PC-3 (cell line): ENCODE results near the gene BCAS1. TPM values are rescaled to one million over a fixed set of nuclear protein-coding genes. Genes with fewer than 3 reads are reported as not detected.

Source experiments
- ATAC-seq: fragments of 200-7000 bp; cut with Tn5 transposase; 2 replicates; pipeline ENCODE4 v1.9.1; 2020; ENCODE audit warnings: mild to moderate bottlenecking, moderate library complexity
- BruUV-seq: library from RNA; stranded (reverse); fragments of 400-500 nt; replicated peaks from 2 replicates; lab custom pipeline; 2021; lab: Mats Ljungman, UMichigan
- CTCF ChIA-PET: fragments of 300-600 bp; sonication (Branson Sonifier 250); formaldehyde crosslinking; loops from one replicate; lab custom pipeline; 2022; ENCODE audit warnings: antibody characterized with exemption; lab: Charles Lee
- POLR2A ChIA-PET: fragments of 300-600 bp; sonication (Branson Sonifier 250); formaldehyde crosslinking; loops from one replicate; lab custom pipeline; 2022; ENCODE audit warnings: antibody characterized with exemption; ENCODE audit not compliant: unreplicated experiment; lab: Charles Lee
- DNase-seq: peaks from one replicate; pipeline ENCODE4 v3.0.0-alpha.2; 2015
- H2AFZ ChIP-seq: fragments of 300-600 bp; sonication (generic); 2 replicates; pipeline ENCODE4 v1.6.0; 2016; ENCODE audit warnings: antibody characterized with exemption, low read length
- H3F3A ChIP-seq: fragments of 300-600 bp; sonication (generic); one replicate; pipeline ENCODE4 v1.6.0; 2017; ENCODE audit warnings: antibody characterized with exemption, low read length, control low read depth, mild to moderate bottlenecking; ENCODE audit not compliant: unreplicated experiment
- H3K27ac ChIP-seq: fragments of 300-600 bp; sonication (generic); 2 replicates; pipeline ENCODE4 v1.5.1; 2016; ENCODE audit warnings: mild to moderate bottlenecking, low read length
- H3K27me3 ChIP-seq: fragments of 300-600 bp; sonication (generic); 2 replicates; pipeline ENCODE4 v1.6.1; 2016; ENCODE audit warnings: low read length, mixed read lengths
- H3K36me3 ChIP-seq: fragments of 300-600 bp; sonication (generic); 2 replicates; pipeline ENCODE4 v1.6.1; 2016; ENCODE audit warnings: low read depth, mixed run types, low read length, mixed read lengths
- H3K4me1 ChIP-seq: fragments of 300-600 bp; sonication (generic); 2 replicates; pipeline ENCODE4 v1.5.1; 2016; ENCODE audit warnings: low read length; ENCODE audit not compliant: insufficient read depth
- H3K4me2 ChIP-seq: fragments of 300-600 bp; sonication (generic); 2 replicates; pipeline ENCODE4 v1.6.0; 2016; ENCODE audit warnings: low read length
- H3K4me3 ChIP-seq: fragments of 300-600 bp; sonication (generic); 2 replicates; pipeline ENCODE4 v1.5.1; 2016; ENCODE audit warnings: mild to moderate bottlenecking, low read length, mixed read lengths
- H3K79me2 ChIP-seq: fragments of 300-600 bp; sonication (generic); 2 replicates; pipeline ENCODE4 v1.6.1; 2017; ENCODE audit warnings: low read length, mixed read lengths
- H3K9ac ChIP-seq: fragments of 300-600 bp; sonication (generic); 2 replicates; pipeline ENCODE4 v1.6.0; 2016; ENCODE audit warnings: mild to moderate bottlenecking, low read length
- H3K9me2 ChIP-seq: fragments of 300-600 bp; sonication (generic); replicated peaks from 2 replicates; pipeline ENCODE4 v1.6.1; 2016; ENCODE audit warnings: mixed run types, low read length, mixed read lengths
- H3K9me3 ChIP-seq: fragments of 300-600 bp; sonication (generic); 2 replicates; pipeline ENCODE4 v1.6.1; 2016; ENCODE audit warnings: low read length, mixed read lengths
- H4K20me1 ChIP-seq: fragments of 300-600 bp; sonication (generic); 2 replicates; pipeline ENCODE4 v1.6.1; 2016; ENCODE audit warnings: low read length, mixed read lengths
- EZH2 ChIP-seq: fragments of 300-600 bp; sonication (generic); IDR thresholded peaks from one replicate; pipeline ENCODE4 v1.6.1; 2017; ENCODE audit warnings: antibody characterized with exemption, mild to moderate bottlenecking, low read length; ENCODE audit not compliant: unreplicated experiment
- EZH2phosphoT487 ChIP-seq: fragments of 300-600 bp; sonication (generic); IDR thresholded peaks from 2 replicates; pipeline ENCODE4 v1.6.1; 2018; ENCODE audit warnings: mild to moderate bottlenecking, antibody characterized with exemption, low read length, borderline replicate concordance
- intact Hi-C: fragments of 100-400 bp; cut with micrococcal nuclease; formaldehyde crosslinking; loops from 2 replicates; pipeline ENCODE4 v1.9.0; 2023
- total RNA-seq: library from RNA; depleted of rRNA; stranded (reverse); fragments of >200 nt; gene quantifications from 2 replicates; pipeline ENCODE4 v1.2.3, GENCODE V29; 2014
- TF ChIP-seq, protein P1 (sequence below): fragments of 300-600 bp; sonication (generic); conservative IDR thresholded peaks from 2 replicates; pipeline ENCODE4 v1.5.1; 2017; ENCODE audit warnings: antibody characterized with exemption, low read depth, mild to moderate bottlenecking, low read length

The BCAS1 gene
- total RNA-seq, 1 experiment from 2014 or later = 0.18 TPM

DNA sequence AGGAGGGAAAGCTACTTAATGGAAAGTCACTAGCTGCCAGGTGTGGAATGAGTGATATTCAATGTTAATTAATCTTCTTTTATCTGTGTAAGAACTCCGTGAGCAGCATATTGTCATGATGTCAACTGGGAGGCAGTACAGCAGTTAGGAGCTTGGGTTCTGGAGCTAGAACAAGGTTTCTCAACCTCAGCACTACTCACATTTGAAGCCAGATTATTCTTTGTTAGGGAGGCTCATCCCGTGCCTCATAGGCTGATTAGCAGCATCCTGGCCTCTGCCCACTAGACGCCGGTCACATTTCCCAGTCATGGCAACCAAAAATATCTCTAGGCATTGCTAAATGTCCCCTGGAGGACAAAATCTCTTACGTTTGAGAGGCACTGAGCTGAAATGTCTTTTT lies 41.2 kb downstream of the BCAS1 start:
- TF ChIP-seq EZH2 = no peak
- no peak for TF ChIP-seq EZH2phosphoT487
- TF ChIP-seq, protein P1, sequence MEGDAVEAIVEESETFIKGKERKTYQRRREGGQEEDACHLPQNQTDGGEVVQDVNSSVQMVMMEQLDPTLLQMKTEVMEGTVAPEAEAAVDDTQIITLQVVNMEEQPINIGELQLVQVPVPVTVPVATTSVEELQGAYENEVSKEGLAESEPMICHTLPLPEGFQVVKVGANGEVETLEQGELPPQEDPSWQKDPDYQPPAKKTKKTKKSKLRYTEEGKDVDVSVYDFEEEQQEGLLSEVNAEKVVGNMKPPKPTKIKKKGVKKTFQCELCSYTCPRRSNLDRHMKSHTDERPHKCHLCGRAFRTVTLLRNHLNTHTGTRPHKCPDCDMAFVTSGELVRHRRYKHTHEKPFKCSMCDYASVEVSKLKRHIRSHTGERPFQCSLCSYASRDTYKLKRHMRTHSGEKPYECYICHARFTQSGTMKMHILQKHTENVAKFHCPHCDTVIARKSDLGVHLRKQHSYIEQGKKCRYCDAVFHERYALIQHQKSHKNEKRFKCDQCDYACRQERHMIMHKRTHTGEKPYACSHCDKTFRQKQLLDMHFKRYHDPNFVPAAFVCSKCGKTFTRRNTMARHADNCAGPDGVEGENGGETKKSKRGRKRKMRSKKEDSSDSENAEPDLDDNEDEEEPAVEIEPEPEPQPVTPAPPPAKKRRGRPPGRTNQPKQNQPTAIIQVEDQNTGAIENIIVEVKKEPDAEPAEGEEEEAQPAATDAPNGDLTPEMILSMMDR = no peak
- H3K9me3 ChIP-seq = no peaks in the 10 kb centered on the region
- no peak overlapping the region for H3K27ac ChIP-seq
- CTCF ChIA-PET = no interaction called here
- H3K36me3 ChIP-seq = no peaks in the 10 kb centered on the region
- POLR2A ChIA-PET = no interaction called here
- DNase-seq = no peak
- no peaks in the 10 kb centered on the region for H4K20me1 ChIP-seq
- no peak overlapping the region for H2AFZ ChIP-seq
- no peaks in the 10 kb centered on the region for H3K4me1 ChIP-seq
- H3K9me2 ChIP-seq = no peaks in the 10 kb centered on the region
- ATAC-seq = no peak
- no peak overlapping the region for H3K4me3 ChIP-seq
- H3K9ac ChIP-seq = no peak overlapping the region
- H3K79me2 ChIP-seq = no peaks in the 10 kb centered on the region
- intact Hi-C loops = no loop called here
- peaks cover 100% of the 10 kb centered on the region for H3K27me3 ChIP-seq
- no peaks in the 10 kb centered on the region for H3F3A ChIP-seq
- H3K4me2 ChIP-seq = no peak overlapping the region
- no TSS peak for BruUV-seq

- DNase-seq (no peak), ATAC-seq (no peak)
- Histone ChIP-seq H3K9me2 (no peaks in the 10 kb centered on the region), H3F3A (no peaks in the 10 kb centered on the region), H3K4me2 (no peak overlapping the region), H3K27me3 (peaks cover 100% of the 10 kb centered on the region), H3K36me3 (no peaks in the 10 kb centered on the region), H3K9me3 (no peaks in the 10 kb centered on the region), H3K4me3 (no peak overlapping the region), H3K9ac (no peak overlapping the region), H3K4me1 (no peaks in the 10 kb centered on the region), H3K79me2 (no peaks in the 10 kb centered on the region), H2AFZ (no peak overlapping the region), H3K27ac (no peak overlapping the region), H4K20me1 (no peaks in the 10 kb centered on the region)
- intact Hi-C loops = no loop called here
- ChIA-PET CTCF (no interaction called here), POLR2A (no interaction called here)
- BruUV-seq = no TSS peak
- TF ChIP-seq, protein P1 = no peak
- TF ChIP-seq EZH2phosphoT487 (no peak), EZH2 (no peak)
Observed at GRCh38 chr20:54028276-54029011, 42.0 kb downstream of the BCAS1 start.

- no peak overlapping the region for H3K27ac ChIP-seq
- BruUV-seq = no TSS peak
Observed at GRCh38 chr20:54027704-54028103, 42.7 kb downstream of the BCAS1 start.

More at GRCh38 chr20:54027704-54028103, 42.7 kb downstream of the BCAS1 start:
- H4K20me1 ChIP-seq = no peaks in the 10 kb centered on the region
- intact Hi-C loops = no loop called here
- H3F3A ChIP-seq = no peaks in the 10 kb centered on the region
- CTCF ChIA-PET = no interaction called here
- no peak for TF ChIP-seq EZH2
- TF ChIP-seq, protein P1 = no peak
- no peak for TF ChIP-seq EZH2phosphoT487
- no peak overlapping the region for H3K9ac ChIP-seq
- H3K9me3 ChIP-seq = no peaks in the 10 kb centered on the region
- no peak for ATAC-seq
- peaks cover 100% of the 10 kb centered on the region for H3K27me3 ChIP-seq
- POLR2A ChIA-PET = no interaction called here
- H3K4me2 ChIP-seq = no peak overlapping the region
- DNase-seq = no peak
- H2AFZ ChIP-seq = no peak overlapping the region
- H3K36me3 ChIP-seq = no peaks in the 10 kb centered on the region
- H3K4me3 ChIP-seq = no peak overlapping the region
- H3K79me2 ChIP-seq = no peaks in the 10 kb centered on the region
- no peaks in the 10 kb centered on the region for H3K4me1 ChIP-seq
- no peaks in the 10 kb centered on the region for H3K9me2 ChIP-seq
